ENCODE data around the gene MCFD2. TPM values are rescaled to one million over a fixed set of nuclear protein-coding genes. Genes with fewer than 3 reads are reported as not detected.

MCFD2 gene
- total RNA-seq, 1 donor from 2014 or later, result 82.3 TPM

DNA sequence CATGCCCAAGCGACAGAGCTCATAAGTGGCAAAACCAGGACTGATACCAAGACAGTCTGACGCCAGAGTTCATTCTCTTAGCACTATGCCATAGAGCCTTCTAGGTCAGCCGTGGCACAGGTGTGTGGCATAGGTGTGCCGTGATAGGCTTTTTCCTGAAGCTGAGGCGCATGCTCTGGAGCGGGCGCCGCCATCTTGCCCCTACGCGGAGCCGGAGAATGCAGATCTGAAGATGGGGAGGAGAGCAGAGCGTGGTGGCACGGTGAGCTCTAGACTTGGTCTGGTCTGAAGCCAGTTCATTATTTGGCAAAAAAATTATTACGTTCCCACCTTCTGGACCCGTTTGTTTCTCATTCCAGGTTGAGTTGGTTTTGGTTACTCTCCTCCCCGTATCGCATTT lies 16.6 kb downstream of the MCFD2 start:
- intact Hi-C loops (cut with DNase I), result no loop called here
- H3K9me3 ChIP-seq, result no peaks in the 10 kb centered on the region
- H3K4me3 ChIP-seq, result no peak overlapping the region
- H3K4me1 ChIP-seq, result no peaks in the 10 kb centered on the region
- H3K27me3 ChIP-seq (ENCODE audit: low read depth), result no peaks in the 10 kb centered on the region
- DNase-seq, result no peak
- H3K27ac ChIP-seq, result no peak overlapping the region
- ATAC-seq, result no peak
- TF ChIP-seq, protein P1, sequence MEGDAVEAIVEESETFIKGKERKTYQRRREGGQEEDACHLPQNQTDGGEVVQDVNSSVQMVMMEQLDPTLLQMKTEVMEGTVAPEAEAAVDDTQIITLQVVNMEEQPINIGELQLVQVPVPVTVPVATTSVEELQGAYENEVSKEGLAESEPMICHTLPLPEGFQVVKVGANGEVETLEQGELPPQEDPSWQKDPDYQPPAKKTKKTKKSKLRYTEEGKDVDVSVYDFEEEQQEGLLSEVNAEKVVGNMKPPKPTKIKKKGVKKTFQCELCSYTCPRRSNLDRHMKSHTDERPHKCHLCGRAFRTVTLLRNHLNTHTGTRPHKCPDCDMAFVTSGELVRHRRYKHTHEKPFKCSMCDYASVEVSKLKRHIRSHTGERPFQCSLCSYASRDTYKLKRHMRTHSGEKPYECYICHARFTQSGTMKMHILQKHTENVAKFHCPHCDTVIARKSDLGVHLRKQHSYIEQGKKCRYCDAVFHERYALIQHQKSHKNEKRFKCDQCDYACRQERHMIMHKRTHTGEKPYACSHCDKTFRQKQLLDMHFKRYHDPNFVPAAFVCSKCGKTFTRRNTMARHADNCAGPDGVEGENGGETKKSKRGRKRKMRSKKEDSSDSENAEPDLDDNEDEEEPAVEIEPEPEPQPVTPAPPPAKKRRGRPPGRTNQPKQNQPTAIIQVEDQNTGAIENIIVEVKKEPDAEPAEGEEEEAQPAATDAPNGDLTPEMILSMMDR (IDR thresholded peaks at IDR 0.05), result no peak
- H3K36me3 ChIP-seq, result peaks cover 10% of the 10 kb centered on the region

DNA sequence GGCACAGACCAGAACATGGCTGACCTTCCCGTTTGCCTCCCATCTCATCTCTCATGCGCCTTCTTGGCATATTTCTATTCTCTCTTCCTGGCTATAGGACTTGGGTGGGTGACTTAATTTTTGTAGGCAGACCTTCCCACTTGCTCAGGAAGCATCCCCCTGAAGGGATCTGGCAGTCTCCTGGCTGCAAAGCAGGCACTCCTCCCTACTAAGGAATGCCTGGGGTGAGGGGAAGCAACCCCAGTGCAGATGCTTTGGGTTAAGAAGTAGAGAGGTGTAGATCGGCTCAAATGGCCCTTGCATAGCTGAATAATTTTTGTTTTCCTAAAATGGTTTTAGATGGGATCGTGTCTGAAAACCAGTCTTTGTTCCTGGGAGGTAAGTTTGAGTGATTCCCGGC lies 17.6 kb downstream of the MCFD2 start:
- no peak overlapping the region for H3K27ac ChIP-seq
- TF ChIP-seq, protein P1 (IDR thresholded peaks at IDR 0.05), result no peak
- H3K9me3 ChIP-seq, result no peaks in the 10 kb centered on the region
- intact Hi-C loops (cut with DNase I), result no loop called here
- peaks cover 4% of the 10 kb centered on the region for H3K36me3 ChIP-seq
- no peaks in the 10 kb centered on the region for H3K27me3 ChIP-seq (ENCODE audit: low read depth)
- DNase-seq, result no peak
- no peaks in the 10 kb centered on the region for H3K4me1 ChIP-seq
- no peak for ATAC-seq
- H3K4me3 ChIP-seq, result no peak overlapping the region

DNA sequence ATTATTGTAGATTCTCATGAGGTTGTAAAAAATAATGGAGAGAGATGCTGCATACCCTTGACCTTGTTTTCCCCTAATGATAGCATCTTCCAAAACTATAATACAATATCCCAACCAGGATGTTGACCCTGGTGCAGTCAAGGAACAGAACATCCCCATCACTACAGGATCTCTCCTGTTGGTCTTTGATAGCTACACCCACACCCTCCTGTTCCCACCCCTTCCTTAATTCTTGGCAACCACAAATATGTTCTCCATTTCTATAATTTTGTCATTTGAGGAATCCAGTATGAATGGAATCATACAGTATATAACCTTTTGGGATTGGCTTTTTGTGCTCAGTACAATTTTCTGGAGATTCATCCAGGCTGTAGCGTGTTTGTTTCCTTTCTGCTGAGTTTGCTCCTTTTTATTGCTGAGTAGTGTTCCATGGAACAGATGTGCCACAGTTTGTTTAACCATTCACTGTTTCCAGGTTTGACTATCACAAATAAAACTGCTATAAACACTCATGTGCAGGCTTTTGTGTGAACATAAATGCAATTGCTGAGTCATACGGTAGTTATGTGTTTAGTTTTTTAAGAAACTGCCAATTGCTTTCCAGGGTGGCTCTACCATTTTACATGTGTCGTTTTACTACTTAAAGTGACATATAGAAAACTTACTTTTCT lies 22.2 kb downstream of the MCFD2 start:
- Histone ChIP-seq H3K36me3 (no peaks in the 10 kb centered on the region), H3K27me3 (ENCODE audit: low read depth) (no peaks in the 10 kb centered on the region), H3K9me3 (no peaks in the 10 kb centered on the region), H3K4me3 (no peak overlapping the region), H3K27ac (no peak overlapping the region), H3K4me1 (peaks cover 2% of the 10 kb centered on the region)
- DNase-seq (no peak), ATAC-seq (no peak)
- intact Hi-C loops (cut with DNase I), result no loop called here
- TF ChIP-seq, protein P1 (IDR thresholded peaks at IDR 0.05), result no peak

DNA sequence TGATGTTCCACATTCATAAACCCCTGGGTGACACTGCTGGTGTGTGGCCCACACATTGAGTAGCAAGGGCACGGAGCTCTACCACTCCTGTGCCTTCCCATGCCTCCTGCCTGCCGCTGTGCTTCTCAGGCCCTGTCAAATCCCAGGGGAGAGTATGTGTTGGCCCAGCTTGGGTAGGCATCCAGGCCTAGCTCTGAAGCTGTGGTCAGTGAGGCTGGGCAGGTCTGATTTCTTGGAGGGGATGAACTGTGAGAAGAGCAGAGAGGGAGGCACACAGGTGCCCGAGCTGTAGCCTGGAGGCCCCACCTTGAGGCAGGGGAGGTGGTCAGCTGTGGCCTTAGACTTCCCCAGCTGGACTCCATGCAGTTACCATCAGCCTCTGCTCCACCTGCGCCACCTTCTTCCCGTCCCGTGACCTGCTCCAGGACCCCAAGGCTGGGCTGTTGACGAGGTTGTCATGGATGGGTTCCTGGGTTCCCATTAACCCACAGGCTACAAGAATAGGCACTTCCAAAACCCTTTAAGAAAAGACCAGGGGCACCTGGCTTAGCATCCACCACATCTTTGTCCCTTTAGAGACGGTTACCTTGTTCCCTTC lies 23.6 kb downstream of the MCFD2 start:
- TF ChIP-seq, protein P1 (IDR thresholded peaks at IDR 0.05), result no peak
- intact Hi-C loops (cut with DNase I), result no loop called here
- Histone ChIP-seq H3K9me3 (no peaks in the 10 kb centered on the region), H3K27ac (no peak overlapping the region), H3K4me3 (no peak overlapping the region), H3K27me3 (ENCODE audit: low read depth) (no peaks in the 10 kb centered on the region), H3K4me1 (peaks cover 4% of the 10 kb centered on the region), H3K36me3 (no peaks in the 10 kb centered on the region)
- DNase-seq (no peak), ATAC-seq (no peak)

DNA sequence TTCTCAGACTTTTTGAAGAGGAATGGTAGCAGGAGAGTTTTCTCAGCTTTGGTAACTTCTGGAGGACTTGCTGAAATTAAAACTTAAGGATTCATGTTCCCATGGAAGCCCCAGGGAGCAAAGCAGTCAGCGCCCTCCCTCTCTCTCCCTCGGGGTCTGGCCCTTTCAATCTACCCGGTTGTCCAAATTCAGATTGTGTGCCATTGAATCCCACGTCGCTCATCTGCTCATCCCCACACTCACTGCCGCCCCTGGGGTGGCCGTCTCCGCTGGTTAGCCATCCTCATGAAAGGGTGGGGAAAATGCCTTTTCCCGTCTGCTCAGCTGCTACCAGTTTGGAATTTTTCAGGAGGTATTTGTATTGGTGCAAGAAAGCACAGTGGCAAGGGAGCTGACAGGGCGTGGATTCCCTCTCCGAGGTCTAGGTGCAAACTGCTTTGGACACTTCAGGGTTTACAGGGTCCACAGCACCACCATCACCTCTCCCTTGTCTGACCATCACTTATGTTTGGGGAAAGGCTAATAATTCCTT lies 27.1 kb downstream of the MCFD2 start:
- Histone ChIP-seq H3K4me3 (no peak overlapping the region), H3K4me1 (peaks cover 4% of the 10 kb centered on the region), H3K9me3 (no peaks in the 10 kb centered on the region), H3K27me3 (ENCODE audit: low read depth) (no peaks in the 10 kb centered on the region), H3K27ac (no peak overlapping the region), H3K36me3 (no peaks in the 10 kb centered on the region)
- TF ChIP-seq, protein P1 (IDR thresholded peaks at IDR 0.05), result no peak
- intact Hi-C loops (cut with DNase I), result no loop called here
- no peak for DNase-seq
- no peak for ATAC-seq

Measured in lower lobe of right lung (tissue), 2 donors.